ENCODE data around the gene MASP2.

GRCh38 chr1:11030865-11031264 lies 16.2 kb downstream of the MASP2 start:
- no peak for TF ChIP-seq MAX (IDR thresholded peaks at IDR 0.05; ENCODE audit: low read depth)
- no peak for TF ChIP-seq POLR2AphosphoS5 (IDR thresholded peaks at IDR 0.05; ENCODE audit: low read depth, low read length)
- no peak for TF ChIP-seq EP300 (IDR thresholded peaks at IDR 0.05; ENCODE audit: borderline replicate concordance in 1 of 2, low read depth in 1 of 2, low read length in 1 of 2)
- TF ChIP-seq, protein P1, sequence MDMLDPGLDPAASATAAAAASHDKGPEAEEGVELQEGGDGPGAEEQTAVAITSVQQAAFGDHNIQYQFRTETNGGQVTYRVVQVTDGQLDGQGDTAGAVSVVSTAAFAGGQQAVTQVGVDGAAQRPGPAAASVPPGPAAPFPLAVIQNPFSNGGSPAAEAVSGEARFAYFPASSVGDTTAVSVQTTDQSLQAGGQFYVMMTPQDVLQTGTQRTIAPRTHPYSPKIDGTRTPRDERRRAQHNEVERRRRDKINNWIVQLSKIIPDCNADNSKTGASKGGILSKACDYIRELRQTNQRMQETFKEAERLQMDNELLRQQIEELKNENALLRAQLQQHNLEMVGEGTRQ (IDR thresholded peaks at IDR 0.05; ENCODE audit: borderline replicate concordance, low read depth, low read length), result no peak
- TF ChIP-seq GABPA (IDR thresholded peaks at IDR 0.05; ENCODE audit: low read depth), result no peak
- TF ChIP-seq CHD2 (IDR thresholded peaks at IDR 0.05; ENCODE audit: low read length, partially characterized antibody), result no peak
- TF ChIP-seq CTCF (IDR thresholded peaks at IDR 0.05), result no peak
- no peak for TF ChIP-seq TEAD4 (IDR thresholded peaks at IDR 0.05; ENCODE audit: borderline replicate concordance, insufficient read depth)
- TF ChIP-seq TAF1 (IDR thresholded peaks at IDR 0.05; ENCODE audit: borderline replicate concordance, low read depth, low read length), result no peak
- TF ChIP-seq NRF1 (IDR thresholded peaks at IDR 0.05; ENCODE audit: low read depth, low read length), result no peak

Measured in SK-N-SH (cell line).